Activated CD8-positive, alpha-beta memory T cell treated with anti-CD3 and anti-CD28 coated beads for 48 hours (primary cell): ENCODE measurements around the gene RAMP3.
"Not testable (repeated sequence)": the region's sequence is repeated elsewhere in the genome, so short reads cannot be mapped to it uniquely, and the experiment has no call there.

ENCODE experiments used
- DNase-seq, 3 experiments: peaks; one replicate each; pipeline ENCODE4 v3.0.0-alpha.2; 2020; ENCODE audit warnings: low read depth in 2 of 3, low spot score in 2 of 3

RAMP3 gene

DNA sequence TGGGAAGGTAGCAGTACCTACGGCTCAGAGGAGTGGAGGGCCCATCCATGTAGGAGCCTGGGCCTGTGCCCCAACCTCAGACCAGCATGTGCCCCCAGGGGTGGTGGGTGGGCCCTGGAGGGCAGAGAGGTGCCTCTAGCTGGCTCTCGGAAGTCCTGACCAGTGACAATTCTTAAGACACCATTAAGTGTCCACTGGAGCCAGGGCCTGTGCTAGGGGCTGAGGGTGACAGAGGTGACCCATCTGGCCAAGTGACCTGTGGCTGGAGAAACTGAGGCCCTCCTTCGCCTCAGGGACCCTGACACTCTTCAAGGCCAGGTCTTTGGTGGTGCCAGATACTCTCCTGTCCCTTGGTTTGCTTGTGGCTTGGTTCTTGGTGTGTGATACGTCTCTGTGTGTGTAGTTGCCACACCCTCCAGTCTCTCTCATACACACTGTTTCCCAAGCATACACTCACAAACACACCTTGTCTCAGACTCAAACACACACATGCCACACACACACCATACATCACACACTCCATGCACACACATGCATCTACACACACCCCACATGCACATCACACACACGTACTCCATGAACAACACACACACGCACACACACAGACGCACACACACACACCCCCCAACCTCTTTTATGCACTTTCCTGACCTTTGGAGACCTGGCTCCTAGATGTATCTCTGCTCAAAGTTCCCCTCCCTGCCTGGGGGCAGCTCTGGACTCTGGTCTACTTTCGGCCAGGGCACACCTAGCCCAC lies 897 bp upstream of the RAMP3 start:
- no peak for DNase-seq

GRCh38 chr7:45157286-45157652 lies 322 bp upstream of the RAMP3 start:
- DNase-seq: no peak

DNA sequence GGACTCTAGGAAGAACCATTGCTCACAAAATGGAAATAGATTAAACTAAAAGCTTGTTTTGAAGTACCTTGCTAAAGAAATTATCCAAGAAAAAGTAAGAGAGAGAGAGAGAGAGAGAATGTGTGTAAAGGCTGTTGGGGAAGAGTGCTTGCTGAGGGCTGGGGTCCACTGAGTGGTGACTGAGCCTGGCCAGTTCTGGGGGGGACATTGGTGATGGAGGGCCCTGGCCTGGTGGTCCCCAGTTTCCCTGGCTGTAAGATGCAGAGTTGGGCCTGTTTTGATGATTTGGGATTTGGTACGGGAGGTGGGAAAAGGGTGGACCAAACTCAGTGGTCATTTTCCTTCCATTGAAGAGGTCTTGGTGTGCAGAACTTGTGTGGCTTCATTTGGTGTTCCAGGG lies 880 bp downstream of the RAMP3 start:
- DNase-seq: no peak

GRCh38 chr7:45159296-45159695 lies 1.7 kb downstream of the RAMP3 start:
- DNase-seq: no peak

- no peak for DNase-seq
Measured at GRCh38 chr7:45160417-45160881, 2.9 kb downstream of the RAMP3 start.

DNA sequence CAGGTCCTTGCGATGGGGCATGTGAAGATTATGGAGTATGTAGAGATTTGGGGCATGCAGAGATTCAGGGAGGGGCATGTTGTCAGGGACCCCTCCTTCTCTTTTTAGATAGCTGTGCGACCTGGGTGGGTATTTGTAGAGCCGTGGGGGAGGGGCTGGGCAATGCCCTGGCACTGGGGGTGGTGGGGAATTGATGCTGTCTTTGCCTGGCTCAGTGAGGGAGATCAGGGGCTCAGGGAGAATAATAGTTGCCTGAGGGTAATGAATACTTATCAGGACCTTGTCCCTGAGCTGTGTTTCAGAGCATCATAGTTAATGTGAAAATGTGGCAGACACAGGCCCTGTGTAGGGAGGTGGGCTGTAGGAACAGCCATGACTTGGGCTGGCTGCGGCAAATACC lies 3.5 kb downstream of the RAMP3 start:
- no peak for DNase-seq

DNA sequence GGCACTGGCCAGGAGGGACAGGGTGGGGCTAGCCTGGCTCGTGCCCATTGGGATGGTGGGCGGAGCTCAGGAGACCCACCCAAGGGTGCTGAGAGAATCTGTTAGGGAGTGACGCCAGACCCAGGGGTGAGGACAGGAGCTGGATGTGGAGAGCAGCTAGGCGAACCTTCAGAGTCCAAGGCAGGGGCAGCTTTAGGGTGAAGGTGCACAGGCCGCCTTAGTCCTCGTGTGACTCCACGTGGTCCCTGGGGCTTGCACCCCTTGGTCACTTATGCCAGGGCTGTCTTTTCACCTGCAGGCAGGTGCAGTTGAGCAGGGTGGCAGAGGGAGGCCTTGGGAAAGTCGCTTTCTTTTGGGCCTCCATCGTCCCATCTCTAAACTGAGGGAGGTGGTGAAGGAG lies 4.3 kb downstream of the RAMP3 start:
- no peak for DNase-seq

- DNase-seq: no peak
Measured at GRCh38 chr7:45162311-45162845, 4.8 kb downstream of the RAMP3 start.

- DNase-seq: no peak
Measured at GRCh38 chr7:45162943-45163691, 5.5 kb downstream of the RAMP3 start.

- no peak for DNase-seq
Measured at GRCh38 chr7:45163692-45164052, 6.1 kb downstream of the RAMP3 start.

DNA sequence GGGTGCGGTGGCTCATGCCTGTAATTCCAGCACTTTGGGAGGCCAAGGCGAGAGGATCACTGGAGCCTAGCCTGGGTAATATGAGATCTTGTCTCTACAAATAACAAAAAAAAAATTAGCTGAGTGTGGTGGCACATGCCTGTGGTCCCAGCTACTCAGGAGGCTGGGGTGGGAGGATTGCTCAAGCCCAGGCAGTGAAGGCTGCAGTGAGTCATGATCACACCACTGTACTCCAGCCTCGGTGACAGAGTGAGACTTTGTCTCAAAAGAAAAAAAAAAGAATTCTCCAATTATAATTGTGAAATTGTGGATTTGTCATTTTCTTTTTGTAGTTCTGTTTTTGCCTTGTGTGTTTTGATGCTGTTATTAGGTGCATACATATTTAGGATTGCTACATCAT lies 6.7 kb downstream of the RAMP3 start:
- not testable (repeated sequence) for DNase-seq

GRCh38 chr7:45165857-45166256 lies 8.3 kb downstream of the RAMP3 start:
- no peak for DNase-seq

DNA sequence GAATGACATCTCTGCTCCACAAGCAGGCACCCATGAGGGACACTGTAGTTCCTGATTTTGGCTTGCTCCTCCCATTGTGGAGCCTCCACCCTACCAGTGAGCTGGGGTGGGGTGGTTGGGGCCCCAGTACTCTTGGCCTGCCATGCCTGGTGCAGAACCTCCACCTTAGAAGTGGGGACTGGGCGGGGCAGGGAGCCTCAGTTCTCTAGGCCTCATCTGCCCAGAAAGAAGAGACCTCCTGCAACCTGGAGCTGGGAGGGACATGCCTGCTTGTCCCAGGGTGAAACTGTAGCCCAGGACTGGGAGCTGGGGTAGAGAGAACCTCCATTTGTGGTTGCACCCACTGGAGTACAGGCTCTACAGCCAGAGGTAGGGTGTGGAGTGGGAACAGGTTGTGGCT lies 14.4 kb downstream of the RAMP3 start:
- DNase-seq: no peak

- DNase-seq: no peak
Measured at GRCh38 chr7:45173596-45174327, 16.2 kb downstream of the RAMP3 start.

DNA sequence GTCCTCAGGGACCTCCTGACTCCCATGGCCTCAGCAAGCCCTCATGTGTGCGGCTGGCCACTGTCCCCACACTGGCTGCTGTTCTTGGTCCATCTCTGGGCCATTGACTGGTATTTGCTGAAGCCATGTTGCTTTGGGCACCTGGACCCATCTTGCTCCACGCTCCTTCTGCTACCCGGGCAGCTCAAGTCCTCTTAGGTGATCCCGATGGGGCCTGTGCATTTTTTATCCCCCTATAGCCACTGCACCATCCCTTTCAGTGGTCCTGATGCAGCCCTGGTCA lies 16.7 kb downstream of the RAMP3 start:
- no peak for DNase-seq

GRCh38 chr7:45174966-45175765 lies 17.6 kb downstream of the RAMP3 start:
- DNase-seq: no peak

DNA sequence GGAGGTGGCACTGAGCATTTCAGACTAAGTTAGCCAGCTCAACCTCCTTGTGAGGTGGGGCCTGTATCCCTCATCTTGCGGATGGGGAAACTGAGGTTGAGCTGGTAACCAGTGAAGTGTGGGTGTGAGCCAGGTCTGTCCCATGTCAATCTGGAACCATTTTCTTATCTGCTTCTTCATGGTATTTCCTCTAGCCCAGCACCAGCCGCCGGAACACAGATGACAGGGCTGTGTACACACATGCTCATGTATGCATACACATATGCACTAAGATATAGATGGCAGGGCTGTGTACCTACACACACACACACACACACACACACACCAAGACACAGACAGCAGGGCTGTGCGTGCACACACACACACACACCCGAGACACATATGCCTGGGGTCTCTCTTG lies 18.5 kb downstream of the RAMP3 start:
- DNase-seq: no peak

DNA sequence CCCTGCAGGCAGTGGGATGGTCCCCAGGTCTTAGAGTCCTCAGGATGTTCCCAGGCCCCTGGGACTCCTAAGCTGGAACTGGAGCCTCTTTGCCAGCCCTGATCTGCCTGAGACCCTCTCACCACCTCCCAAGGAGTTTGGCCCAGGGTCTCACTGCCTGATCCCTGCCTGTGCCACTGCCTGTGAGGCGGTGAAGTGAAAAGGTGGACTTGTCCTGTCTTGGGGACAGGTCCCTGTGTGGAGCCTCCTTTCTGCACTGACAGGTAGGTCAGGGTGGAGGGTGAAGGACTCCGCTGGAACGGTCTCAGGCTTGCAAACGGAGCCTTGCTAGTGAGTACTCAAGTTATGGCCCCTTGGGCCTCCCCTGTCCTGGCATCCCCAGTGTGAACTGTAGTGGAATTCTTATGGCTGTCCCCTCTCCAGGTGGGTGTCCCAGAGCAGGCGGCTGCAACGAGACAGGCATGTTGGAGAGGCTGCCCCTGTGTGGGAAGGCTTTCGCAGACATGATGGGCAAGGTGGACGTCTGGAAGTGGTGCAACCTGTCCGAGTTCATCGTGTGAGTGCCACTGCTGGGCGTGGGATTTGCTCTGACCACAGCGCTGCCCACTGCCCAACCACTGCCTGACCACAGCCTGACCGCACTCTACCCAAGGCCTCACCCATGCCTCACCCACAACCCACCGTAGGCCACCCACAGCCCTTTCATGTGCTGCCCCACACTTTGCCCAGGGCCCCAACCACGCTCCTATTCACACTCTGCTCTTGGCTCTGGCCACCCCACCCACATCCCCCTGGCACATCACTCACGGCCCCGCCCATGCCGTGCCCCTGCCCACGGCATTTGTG lies 19.5 kb downstream of the RAMP3 start:
- DNase-seq: no peak

DNA sequence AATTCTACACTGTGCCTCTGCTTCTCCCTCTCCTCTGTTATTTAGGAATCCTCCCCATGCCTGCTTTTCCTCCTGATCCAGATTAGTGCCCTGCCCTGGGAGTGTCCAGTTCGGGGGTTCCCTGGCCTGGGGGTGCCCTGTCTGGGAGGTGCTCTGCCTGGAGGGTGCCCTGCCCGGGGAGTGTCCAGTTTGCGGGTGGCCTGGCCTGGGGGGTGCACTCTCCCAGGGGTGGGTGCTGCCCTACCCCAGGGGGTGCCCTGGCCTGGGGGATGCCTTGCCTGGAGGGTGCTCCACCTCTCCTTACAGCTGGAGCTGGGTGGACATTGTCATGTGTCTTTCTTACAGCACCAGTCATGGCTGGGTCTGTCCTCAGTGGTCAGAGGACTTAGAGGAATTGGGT lies 20.2 kb downstream of the RAMP3 start:
- DNase-seq: no peak
